ENCODE measurements around the gene SMOC2.

- TF ChIP-seq EZH2 (IDR thresholded peaks at IDR 0.05; ENCODE audit: borderline replicate concordance, insufficient read depth, low read depth, low read length, poor library complexity, severe bottlenecking), result no peak
- no peak for TF ChIP-seq CTCF (IDR thresholded peaks at IDR 0.05)
Observed at GRCh38 chr6:168473197-168473596, 32.2 kb downstream of the SMOC2 start.

Data from B cell (primary cell).